IPS DF 6.9 (cell line): ENCODE data around the gene MLPH.

Source experiments
- DNase-seq: peaks from one replicate; pipeline ENCODE4 v3.0.0-alpha.2; 2013; ENCODE audit warnings: low read depth, low spot score
- H3K27ac ChIP-seq: one replicate; pipeline ENCODE4 v1.5.1; 2013; ENCODE audit warnings: low read length, control low read depth
- H3K27me3 ChIP-seq: 2 replicates; pipeline ENCODE4 v1.6.1; 2013; ENCODE audit warnings: mild to moderate bottlenecking, low read length; ENCODE audit not compliant: control insufficient read depth, insufficient read depth
- H3K36me3 ChIP-seq: 2 replicates; pipeline ENCODE4 v1.6.1; 2013; ENCODE audit warnings: low read length; ENCODE audit not compliant: control insufficient read depth, insufficient read depth
- H3K4me1 ChIP-seq: 2 replicates; pipeline ENCODE4 v1.6.1; 2013; ENCODE audit warnings: low read length; ENCODE audit not compliant: control insufficient read depth, insufficient read depth
- H3K4me3 ChIP-seq: 2 replicates; pipeline ENCODE4 v1.5.1; 2013; ENCODE audit warnings: mild to moderate bottlenecking, low read length
- H3K9me3 ChIP-seq: 2 replicates; pipeline ENCODE4 v1.6.1; 2013; ENCODE audit warnings: low read length, inconsistent platforms; ENCODE audit not compliant: control insufficient read depth, insufficient read depth
- WGBS: extraction: QIAGEN DNeasy Blood & Tissue Kit; methylation state at CpG from one replicate; pipeline ENCODE4 v1.1.7; 2013; ENCODE audit warnings: mixed read lengths, missing lambda C conversion rate; ENCODE audit not compliant: insufficient read length, insufficient coverage; 5-methylcytosine and 5-hydroxymethylcytosine counted together

MLPH gene

GRCh38 chr2:237486819-237487448, at the start of gene MLPH:
Gene MLPH, plus strand, starts transcription at chr2:237487251. Its CDS starts 6,176 bp downstream, at chr2:237493427.
- H3K27ac ChIP-seq: no peak within 1 kb of the TSS
- H3K27me3 ChIP-seq: peaks cover 18% of the 10 kb centered on the region
- peaks cover 6% of the 10 kb centered on the region; the same call in 1 of the 2 replicates for H3K4me1 ChIP-seq
- no peaks in the 10 kb centered on the region for H3K36me3 ChIP-seq
- H3K4me3 ChIP-seq: peak within 1 kb of the TSS; percentile 30
- DNase-seq: no peak
- no peaks in the 10 kb centered on the region for H3K9me3 ChIP-seq
- WGBS: no CpG with 5 or more reads among the region's 63 CpGs

- H3K9me3 ChIP-seq: no peaks in the 10 kb centered on the region
- H3K4me1 ChIP-seq: peaks cover 7% of the 10 kb centered on the region
- no peak overlapping the region for H3K27ac ChIP-seq
- no peaks in the 10 kb centered on the region for H3K36me3 ChIP-seq
- no peaks in the 10 kb centered on the region for H3K27me3 ChIP-seq
- no peak for DNase-seq
- no peak overlapping the region for H3K4me3 ChIP-seq
- WGBS: no CpG with 5 or more reads among the region's 5 CpGs
Measured at GRCh38 chr2:237437566-237437965, 49.5 kb upstream of the MLPH start.

- no peak for DNase-seq
- H3K9me3 ChIP-seq: no peaks in the 10 kb centered on the region
- H3K36me3 ChIP-seq: no peaks in the 10 kb centered on the region
- no peak overlapping the region for H3K27ac ChIP-seq
- no peaks in the 10 kb centered on the region for H3K27me3 ChIP-seq
- no CpG with 5 or more reads among the region's 8 CpGs for WGBS
- H3K4me1 ChIP-seq: peaks cover 7% of the 10 kb centered on the region
- no peak overlapping the region for H3K4me3 ChIP-seq
Measured at GRCh38 chr2:237438080-237438940, 48.7 kb upstream of the MLPH start.

- Histone ChIP-seq H3K27me3 (no peaks in the 10 kb centered on the region), H3K36me3 (no peaks in the 10 kb centered on the region), H3K4me3 (no peak overlapping the region), H3K9me3 (no peaks in the 10 kb centered on the region), H3K27ac (no peak overlapping the region), H3K4me1 (peaks cover 5% of the 10 kb centered on the region; the same call in 1 of the 2 replicates)
- WGBS: no CpG with 5 or more reads among the region's 2 CpGs
- DNase-seq: no peak
Measured at GRCh38 chr2:237440819-237441281, 46.2 kb upstream of the MLPH start.

GRCh38 chr2:237441605-237442274, 45.3 kb upstream of the MLPH start:
- no peak overlapping the region for H3K27ac ChIP-seq
- DNase-seq: no peak
- WGBS: no CpG with 5 or more reads among the region's 2 CpGs
- H3K4me3 ChIP-seq: no peak overlapping the region
- H3K4me1 ChIP-seq: peaks cover 5% of the 10 kb centered on the region; the same call in 1 of the 2 replicates
- H3K9me3 ChIP-seq: no peaks in the 10 kb centered on the region
- H3K27me3 ChIP-seq: no peaks in the 10 kb centered on the region
- H3K36me3 ChIP-seq: no peaks in the 10 kb centered on the region

- no CpG with 5 or more reads among the region's 2 CpGs for WGBS
- Histone ChIP-seq H3K9me3 (no peaks in the 10 kb centered on the region), H3K4me3 (no peak overlapping the region), H3K27me3 (no peaks in the 10 kb centered on the region), H3K27ac (no peak overlapping the region), H3K36me3 (no peaks in the 10 kb centered on the region), H3K4me1 (no peaks in the 10 kb centered on the region; the same call in 1 of the 2 replicates)
- DNase-seq: no peak
Measured at GRCh38 chr2:237444071-237444470, 43.0 kb upstream of the MLPH start.

GRCh38 chr2:237445611-237446337, 41.3 kb upstream of the MLPH start:
- Histone ChIP-seq H3K27me3 (no peaks in the 10 kb centered on the region), H3K4me1 (no peaks in the 10 kb centered on the region; the same call in 1 of the 2 replicates), H3K27ac (no peak overlapping the region), H3K36me3 (no peaks in the 10 kb centered on the region; the same call in 1 of the 2 replicates), H3K4me3 (no peak overlapping the region), H3K9me3 (no peaks in the 10 kb centered on the region)
- WGBS: no CpG with 5 or more reads among the region's 26 CpGs
- DNase-seq: no peak

GRCh38 chr2:237446338-237446665, 40.7 kb upstream of the MLPH start:
- Histone ChIP-seq H3K4me3 (no peak overlapping the region), H3K36me3 (no peaks in the 10 kb centered on the region; the same call in 1 of the 2 replicates), H3K9me3 (no peaks in the 10 kb centered on the region), H3K4me1 (no peaks in the 10 kb centered on the region; the same call in 1 of the 2 replicates), H3K27me3 (no peaks in the 10 kb centered on the region), H3K27ac (no peak overlapping the region)
- WGBS: no CpG with 5 or more reads among the region's 6 CpGs
- DNase-seq: no peak

- peaks cover 2% of the 10 kb centered on the region; the same call in 1 of the 2 replicates for H3K4me1 ChIP-seq
- no peaks in the 10 kb centered on the region for H3K9me3 ChIP-seq
- no peaks in the 10 kb centered on the region; the same call in 1 of the 2 replicates for H3K36me3 ChIP-seq
- no peak for DNase-seq
- no peaks in the 10 kb centered on the region for H3K27me3 ChIP-seq
- WGBS: no CpG with 5 or more reads among the region's 11 CpGs
- no peak overlapping the region for H3K4me3 ChIP-seq
- H3K27ac ChIP-seq: no peak overlapping the region
Measured at GRCh38 chr2:237447496-237447895, 39.6 kb upstream of the MLPH start.

GRCh38 chr2:237448171-237448570, 38.9 kb upstream of the MLPH start:
- Histone ChIP-seq H3K9me3 (no peaks in the 10 kb centered on the region), H3K4me1 (peaks cover 2% of the 10 kb centered on the region; the same call in 1 of the 2 replicates), H3K27ac (no peak overlapping the region), H3K4me3 (no peak overlapping the region), H3K27me3 (no peaks in the 10 kb centered on the region), H3K36me3 (no peaks in the 10 kb centered on the region; the same call in 1 of the 2 replicates)
- DNase-seq: no peak
- WGBS: no CpG with 5 or more reads among the region's 7 CpGs
